Prostate gland (tissue), 2 donors: Measurements from ENCODE around the gene ACYP2.

ENCODE experiments used
- CTCF ChIP-seq, 4 experiments: fragments of 200-600 bp in 2 of 4; fragments of 450-650 bp in 2 of 4; sonication (generic) in 2 of 4; IDR thresholded peaks; 1 replicate in 3 of 4; 2 replicates in 1 of 4; pipeline ENCODE4 v1.5.1; 2016 to 2019; ENCODE audit warnings: antibody characterized with exemption in 4 of 4, mild to moderate bottlenecking in 2 of 4, moderate library complexity in 2 of 4
- POLR2A ChIP-seq: fragments of 450-650 bp; IDR thresholded peaks from one replicate; pipeline ENCODE4 v1.6.1; 2016; ENCODE audit warnings: antibody characterized with exemption, mild to moderate bottlenecking
- POLR2AphosphoS5 ChIP-seq: sonication (generic); formaldehyde crosslinking; IDR thresholded peaks from one replicate; pipeline ENCODE4 v1.6.1; 2017; ENCODE audit warnings: antibody characterized with exemption

GRCh38 chr2:54233832-54234649 lies 118.6 kb downstream of the ACYP2 start:
- TF ChIP-seq CTCF (IDR thresholded peaks at IDR 0.05) (no peak), POLR2A (no peak), POLR2AphosphoS5 (no peak)
